HG03342 (cell line): ENCODE measurements around the gene PROM1.

Experiments
- ATAC-seq: cut with Tn5 transposase; IDR thresholded peaks from one replicate; pipeline ENCODE4 v1.9.1; 2021; ENCODE audit warnings: mild to moderate bottlenecking, moderate library complexity; ENCODE audit not compliant: unreplicated experiment

The PROM1 gene

GRCh38 chr4:15953625-15954024 is 130.2 kb downstream of the PROM1 start:
- no peak for ATAC-seq

DNA sequence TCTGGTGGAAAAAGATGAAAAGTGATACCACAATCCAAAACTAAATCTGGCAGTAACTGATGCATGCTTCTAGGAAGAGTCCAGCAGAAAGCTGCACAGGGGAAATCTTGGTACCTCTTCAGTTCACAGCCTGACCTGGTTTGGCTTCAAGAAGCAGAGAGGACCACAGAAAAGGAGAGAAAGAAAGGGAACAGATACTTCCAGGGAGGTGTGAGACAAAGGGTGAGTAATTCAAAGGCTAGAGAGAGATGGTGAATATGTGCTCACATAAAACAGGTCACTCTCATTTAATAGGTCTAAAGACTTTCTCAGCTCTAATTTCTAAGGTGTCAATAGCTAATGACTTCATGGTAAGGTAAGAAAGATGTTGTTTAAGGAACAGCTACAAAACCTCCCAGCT is 132.0 kb downstream of the PROM1 start:
- no peak for ATAC-seq

GRCh38 chr4:15948826-15949225 is 135.0 kb downstream of the PROM1 start:
- ATAC-seq: no peak

DNA sequence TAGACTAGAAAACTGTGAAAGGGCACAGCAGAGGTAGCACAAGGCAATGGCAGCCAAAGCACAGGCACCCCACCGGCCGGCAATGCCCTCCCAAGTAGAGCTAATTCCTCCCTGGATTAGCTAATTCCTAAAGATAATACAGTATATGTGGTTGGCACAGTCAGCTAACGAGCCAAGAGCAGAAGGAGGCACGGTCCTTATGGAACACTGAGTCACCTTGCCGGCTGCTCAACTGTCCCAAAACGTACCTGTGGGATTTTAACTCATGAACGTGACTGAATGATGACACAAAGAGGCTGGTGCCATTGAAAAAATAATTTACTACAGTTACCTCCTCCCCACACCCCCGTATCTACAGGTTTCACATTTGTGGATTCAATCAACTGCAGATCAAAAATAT is 136.1 kb downstream of the PROM1 start:
- ATAC-seq: no peak

DNA sequence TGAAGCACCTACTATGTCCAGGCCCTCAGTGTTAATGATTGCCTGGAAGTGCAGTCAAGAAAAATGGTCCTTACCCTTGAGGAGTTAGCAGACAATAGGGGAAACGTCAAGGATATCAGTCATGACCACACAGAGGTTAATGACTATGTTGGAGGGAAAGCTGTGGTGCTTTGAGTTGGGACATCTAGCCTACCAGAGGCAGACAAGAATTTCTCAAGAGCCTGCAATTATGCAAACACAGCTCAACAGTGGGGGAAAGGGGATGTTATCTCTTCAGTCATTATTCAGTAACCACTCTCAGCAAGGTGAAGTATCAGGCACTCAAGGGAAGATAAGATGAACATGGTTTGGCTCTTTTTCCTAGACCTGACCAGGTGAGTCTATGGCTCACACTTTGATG is 138.3 kb downstream of the PROM1 start:
- no peak for ATAC-seq

DNA sequence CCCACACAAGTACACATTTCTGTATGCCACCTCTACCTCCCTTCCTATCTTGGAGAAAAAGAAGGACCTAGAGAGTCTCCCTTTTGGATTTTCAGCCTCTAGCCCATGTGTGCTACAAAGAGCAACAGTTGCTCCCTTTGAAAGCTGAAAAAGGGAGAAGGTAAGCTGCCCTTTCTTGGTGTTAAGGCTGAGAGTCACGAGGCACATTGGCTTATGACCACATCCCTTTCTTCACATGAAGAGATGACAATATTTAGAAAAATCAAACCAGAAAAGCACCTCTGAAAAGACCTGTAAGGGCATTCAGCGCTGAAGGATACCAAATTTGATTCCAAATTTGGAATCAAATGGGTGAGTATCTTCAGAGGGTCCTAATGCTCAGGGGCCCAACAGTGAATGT is 138.9 kb downstream of the PROM1 start:
- no peak for ATAC-seq

DNA sequence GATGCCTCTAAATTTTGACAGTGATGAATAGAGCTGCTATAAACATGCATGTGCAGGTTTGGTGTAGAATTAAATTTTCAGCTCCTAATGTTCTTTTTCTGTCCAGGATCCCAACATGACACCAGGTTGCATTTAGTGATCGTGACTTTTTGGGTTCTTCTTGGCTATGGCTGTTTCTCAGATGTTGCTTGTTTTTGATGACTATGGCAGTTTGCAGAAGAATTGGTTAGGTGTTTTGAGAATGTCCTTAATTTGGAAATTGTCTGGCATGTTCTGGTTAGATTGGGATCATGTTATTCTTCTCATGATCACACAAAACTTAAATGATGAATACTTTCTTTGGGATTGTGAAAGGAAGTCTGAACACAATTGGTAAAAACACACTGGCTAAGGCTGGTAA is 141.5 kb downstream of the PROM1 start:
- no peak for ATAC-seq

- no peak for ATAC-seq
These were observed 145.2 kb downstream of the PROM1 start, which contains the start of gene FGFBP1 for GRCh38 chr4:15938640-15939039. TSS of gene FGFBP1 (minus strand) at chr4:15938740. CDS start at chr4:15936632, 2,108 bp downstream.

- ATAC-seq: no peak
These were observed 145.6 kb downstream of the PROM1 start for GRCh38 chr4:15938182-15938581.

GRCh38 chr4:15936495-15936894 is 147.3 kb downstream of the PROM1 start:
- ATAC-seq: no peak

- ATAC-seq: no peak
These were observed 148.1 kb downstream of the PROM1 start for GRCh38 chr4:15935504-15936402.

- ATAC-seq: no peak
These were observed 149.6 kb downstream of the PROM1 start for GRCh38 chr4:15934259-15934658.

DNA sequence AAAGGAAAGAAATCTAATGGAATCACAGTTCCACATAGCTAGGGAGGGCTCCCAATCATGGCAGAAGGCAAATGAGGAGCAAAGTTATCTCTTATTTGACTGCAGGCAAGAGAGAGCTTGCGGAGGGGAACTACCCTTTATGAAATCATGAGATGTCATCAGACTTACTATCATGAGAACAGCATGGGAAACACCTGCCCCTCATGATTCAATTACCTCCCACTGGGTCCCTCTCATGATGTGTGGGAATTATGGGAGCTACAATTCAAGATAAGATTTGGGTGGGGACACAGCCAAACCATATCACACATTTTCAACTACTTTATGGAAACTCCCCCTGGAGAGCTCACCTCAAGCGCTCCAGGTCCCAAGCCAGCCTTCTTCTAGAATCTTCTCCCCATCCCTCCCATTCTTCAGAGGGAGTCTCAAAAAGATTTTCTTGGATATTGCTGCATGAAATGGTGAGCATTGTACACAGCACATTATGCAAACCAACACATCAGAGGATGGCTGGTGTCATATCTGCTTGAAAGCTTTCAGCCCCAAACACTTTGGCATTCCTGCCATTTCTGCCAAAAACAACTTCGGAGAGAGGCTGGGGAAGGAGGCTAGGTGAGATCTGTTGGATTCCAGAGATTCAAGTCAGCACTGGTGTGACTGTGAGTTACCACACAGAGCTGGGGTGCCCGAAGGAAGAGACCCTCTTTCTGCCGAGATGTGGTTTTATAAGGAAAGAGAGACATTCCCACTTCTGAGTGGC is 152.2 kb downstream of the PROM1 start:
- no peak for ATAC-seq

- peak; percentile 42 for ATAC-seq
These were observed 153.5 kb downstream of the PROM1 start for GRCh38 chr4:15930314-15930713.

DNA sequence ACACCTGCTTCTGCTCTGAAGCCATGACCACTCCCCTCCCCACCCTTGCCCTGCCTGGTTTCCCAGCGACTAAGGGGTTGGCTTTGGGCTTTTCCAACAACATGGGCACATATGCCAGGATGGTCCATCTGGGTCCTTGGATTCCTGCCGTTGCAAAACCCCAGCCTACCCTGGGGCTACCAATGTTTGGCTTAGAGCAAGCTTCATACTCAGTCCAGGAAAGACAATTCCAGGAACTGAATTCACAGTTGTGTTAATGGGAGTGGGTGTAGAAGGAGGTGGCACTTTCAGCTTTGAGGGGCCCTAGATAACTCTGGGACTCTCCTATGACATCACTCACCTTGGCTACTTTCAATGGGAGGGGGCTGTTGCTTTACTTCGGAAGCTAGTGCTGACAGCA is 154.3 kb downstream of the PROM1 start:
- no peak for ATAC-seq

DNA sequence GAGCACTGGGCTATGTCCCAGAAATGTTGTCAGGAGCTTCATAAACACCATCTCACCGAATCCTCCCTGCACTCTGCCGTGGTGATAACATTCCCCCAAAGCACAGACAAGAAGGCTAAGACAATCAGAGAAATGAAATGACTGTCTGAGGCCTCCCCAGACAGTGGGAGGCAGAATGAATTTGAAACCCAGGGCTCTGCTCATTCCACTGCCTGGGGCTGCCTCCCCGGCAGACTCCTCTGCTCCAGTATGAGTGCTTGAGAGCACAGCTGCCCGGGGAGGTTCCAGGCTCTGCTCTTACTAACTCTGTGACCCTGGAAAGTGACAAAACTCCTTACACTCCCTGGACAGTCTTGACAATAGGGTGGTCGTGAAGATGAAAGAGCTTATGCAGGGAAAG is 154.9 kb downstream of the PROM1 start:
- ATAC-seq: no peak

DNA sequence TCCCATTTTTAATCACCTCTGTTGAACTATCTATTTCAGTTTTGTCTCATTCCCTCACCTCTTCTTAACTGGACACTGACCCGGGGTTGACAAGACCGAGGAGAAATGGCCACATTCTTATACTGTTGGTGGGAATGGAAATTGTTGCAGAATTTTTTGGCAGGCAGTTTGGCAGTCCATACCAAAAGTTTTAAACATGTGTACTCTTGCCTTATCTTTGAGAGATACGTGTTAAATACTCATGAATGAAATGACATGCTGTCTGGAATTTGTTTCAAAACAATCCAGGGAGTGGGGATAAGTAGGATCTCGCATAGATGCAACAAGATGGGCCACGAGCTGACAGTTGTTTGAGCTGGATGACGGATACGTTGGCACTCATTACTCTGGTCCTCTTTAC is 157.3 kb downstream of the PROM1 start:
- no peak for ATAC-seq

DNA sequence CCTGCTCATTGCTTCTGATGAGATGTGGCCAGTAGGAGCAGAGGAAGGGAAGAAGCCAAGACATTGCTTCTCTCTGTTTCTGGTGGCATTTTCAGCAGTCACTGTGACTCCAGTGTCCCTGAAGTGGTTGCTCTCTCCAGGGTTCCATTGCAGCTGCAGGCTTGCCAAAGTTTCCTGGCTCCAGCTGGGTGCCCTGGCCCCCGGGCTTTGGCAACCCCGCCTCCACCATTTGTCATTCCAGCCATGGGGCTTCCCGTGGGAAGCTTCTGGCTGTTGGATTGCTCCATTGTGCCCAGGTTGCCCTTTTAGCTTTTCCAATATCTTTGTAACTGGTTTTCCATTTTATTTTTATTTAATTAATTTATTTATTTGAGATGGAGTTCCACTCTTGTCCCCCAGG is 158.0 kb downstream of the PROM1 start:
- ATAC-seq: no peak

- ATAC-seq: no peak
These were observed 162.3 kb downstream of the PROM1 start for GRCh38 chr4:15921592-15921932.

DNA sequence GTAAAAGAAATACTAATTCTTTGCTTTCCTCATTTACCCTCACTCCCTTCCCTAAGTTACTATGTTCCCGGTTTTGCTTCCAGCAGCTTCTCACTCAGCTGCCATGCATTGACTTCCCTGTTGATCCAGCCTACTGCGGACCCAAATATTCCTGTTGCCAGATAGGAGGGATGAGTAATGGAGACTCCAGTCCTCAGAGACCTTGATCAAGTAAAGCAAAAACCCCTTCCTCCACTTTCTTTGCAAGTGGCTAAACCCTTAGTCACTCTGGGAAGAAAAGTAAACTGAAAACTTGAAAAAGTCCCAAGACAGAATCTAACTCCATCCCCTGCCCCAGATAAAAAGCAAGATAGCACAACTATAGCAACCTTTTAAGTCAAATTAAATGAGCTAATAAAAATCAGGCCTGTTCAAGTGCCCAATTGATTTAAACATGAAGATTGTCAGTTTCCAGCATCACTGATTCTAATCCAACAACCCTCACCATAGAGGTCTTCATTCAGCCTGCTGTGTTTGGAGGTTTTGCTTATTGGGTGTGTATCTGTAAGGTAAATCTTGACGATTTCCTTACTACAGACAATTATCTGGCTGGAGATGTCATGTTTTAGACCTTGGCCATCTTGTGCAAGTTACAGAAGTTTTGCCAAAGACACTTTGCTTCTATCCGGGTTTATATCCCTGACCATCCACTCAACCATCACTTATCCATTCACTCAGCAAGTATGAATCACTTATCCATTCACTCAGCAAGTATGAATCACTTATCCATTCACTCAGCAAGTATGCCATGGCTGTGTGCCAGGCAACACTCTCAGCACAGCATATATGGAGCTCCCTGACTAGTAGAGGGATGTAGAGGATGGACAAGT is 162.9 kb downstream of the PROM1 start:
- no peak for ATAC-seq

DNA sequence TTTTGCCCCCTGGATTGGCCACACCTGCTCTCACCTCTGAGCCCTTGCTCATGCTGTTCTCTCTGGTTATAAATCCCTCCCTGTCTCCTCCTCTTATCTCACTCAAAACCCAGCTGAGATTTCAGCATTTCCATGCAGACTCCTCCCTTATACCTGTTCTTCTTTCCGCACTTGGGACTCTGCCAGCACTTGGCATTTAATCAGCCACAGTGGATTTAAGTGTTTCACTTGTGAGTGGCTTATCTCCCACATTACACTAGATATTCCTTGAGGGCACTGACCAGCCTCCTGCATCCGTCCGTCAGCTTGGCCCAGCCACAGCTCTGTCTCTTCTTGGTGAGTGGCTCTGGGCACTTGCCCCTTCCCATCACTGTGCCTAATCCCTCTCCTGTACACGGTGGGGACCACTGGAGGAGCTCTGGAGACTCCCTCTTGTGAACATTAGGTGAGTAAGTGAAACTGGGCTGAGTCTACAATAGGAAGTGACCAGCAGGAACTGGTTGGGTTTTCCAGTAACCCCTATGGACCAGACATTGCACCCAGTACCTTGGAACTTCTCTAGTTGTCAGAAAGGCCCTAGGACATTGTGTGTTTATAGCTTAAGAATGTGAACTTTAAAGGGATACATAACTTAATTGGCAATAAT is 165.2 kb downstream of the PROM1 start:
- ATAC-seq: no peak
